ENCODE results near the gene SDK1.

DNA sequence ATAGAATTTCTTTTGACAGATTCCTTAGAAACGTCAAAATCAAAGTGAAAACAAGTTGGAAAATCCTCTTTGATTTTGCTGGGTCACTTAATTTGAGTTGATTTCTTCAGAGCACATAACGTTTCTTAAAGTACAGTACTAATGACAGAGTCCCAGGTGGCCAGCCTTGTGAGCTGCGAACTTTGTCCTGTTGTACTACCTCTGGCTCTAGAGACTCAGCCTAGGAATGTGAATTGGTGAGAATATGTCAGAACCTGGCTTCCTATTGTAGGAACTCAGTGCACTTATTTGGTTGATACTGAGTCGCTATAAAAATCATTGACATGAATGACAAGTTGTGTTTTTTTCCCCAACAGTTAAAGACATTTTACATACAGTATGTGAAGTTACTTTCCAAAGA, 20.2 kb downstream of the SDK1 start:
- TF ChIP-seq, protein P1, sequence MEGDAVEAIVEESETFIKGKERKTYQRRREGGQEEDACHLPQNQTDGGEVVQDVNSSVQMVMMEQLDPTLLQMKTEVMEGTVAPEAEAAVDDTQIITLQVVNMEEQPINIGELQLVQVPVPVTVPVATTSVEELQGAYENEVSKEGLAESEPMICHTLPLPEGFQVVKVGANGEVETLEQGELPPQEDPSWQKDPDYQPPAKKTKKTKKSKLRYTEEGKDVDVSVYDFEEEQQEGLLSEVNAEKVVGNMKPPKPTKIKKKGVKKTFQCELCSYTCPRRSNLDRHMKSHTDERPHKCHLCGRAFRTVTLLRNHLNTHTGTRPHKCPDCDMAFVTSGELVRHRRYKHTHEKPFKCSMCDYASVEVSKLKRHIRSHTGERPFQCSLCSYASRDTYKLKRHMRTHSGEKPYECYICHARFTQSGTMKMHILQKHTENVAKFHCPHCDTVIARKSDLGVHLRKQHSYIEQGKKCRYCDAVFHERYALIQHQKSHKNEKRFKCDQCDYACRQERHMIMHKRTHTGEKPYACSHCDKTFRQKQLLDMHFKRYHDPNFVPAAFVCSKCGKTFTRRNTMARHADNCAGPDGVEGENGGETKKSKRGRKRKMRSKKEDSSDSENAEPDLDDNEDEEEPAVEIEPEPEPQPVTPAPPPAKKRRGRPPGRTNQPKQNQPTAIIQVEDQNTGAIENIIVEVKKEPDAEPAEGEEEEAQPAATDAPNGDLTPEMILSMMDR (IDR thresholded peaks at IDR 0.05; ENCODE audit: low read depth, low read length, missing input control) = no peak
- TF ChIP-seq SP1 (IDR thresholded peaks at IDR 0.05) = no peak
- no peak for TF ChIP-seq TAF1 (conservative IDR thresholded peaks at IDR 0.05)
- no peak for TF ChIP-seq EGR1 (IDR thresholded peaks at IDR 0.05; ENCODE audit: low read depth in 2 of 2)
- TF ChIP-seq, protein P2, sequence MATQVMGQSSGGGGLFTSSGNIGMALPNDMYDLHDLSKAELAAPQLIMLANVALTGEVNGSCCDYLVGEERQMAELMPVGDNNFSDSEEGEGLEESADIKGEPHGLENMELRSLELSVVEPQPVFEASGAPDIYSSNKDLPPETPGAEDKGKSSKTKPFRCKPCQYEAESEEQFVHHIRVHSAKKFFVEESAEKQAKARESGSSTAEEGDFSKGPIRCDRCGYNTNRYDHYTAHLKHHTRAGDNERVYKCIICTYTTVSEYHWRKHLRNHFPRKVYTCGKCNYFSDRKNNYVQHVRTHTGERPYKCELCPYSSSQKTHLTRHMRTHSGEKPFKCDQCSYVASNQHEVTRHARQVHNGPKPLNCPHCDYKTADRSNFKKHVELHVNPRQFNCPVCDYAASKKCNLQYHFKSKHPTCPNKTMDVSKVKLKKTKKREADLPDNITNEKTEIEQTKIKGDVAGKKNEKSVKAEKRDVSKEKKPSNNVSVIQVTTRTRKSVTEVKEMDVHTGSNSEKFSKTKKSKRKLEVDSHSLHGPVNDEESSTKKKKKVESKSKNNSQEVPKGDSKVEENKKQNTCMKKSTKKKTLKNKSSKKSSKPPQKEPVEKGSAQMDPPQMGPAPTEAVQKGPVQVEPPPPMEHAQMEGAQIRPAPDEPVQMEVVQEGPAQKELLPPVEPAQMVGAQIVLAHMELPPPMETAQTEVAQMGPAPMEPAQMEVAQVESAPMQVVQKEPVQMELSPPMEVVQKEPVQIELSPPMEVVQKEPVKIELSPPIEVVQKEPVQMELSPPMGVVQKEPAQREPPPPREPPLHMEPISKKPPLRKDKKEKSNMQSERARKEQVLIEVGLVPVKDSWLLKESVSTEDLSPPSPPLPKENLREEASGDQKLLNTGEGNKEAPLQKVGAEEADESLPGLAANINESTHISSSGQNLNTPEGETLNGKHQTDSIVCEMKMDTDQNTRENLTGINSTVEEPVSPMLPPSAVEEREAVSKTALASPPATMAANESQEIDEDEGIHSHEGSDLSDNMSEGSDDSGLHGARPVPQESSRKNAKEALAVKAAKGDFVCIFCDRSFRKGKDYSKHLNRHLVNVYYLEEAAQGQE (IDR thresholded peaks at IDR 0.05) = no peak
- no peak for TF ChIP-seq RXRA (IDR thresholded peaks at IDR 0.05)
- no peak for TF ChIP-seq JUND (IDR thresholded peaks at IDR 0.05)
- no peak for TF ChIP-seq HNF4A (conservative IDR thresholded peaks at IDR 0.05)
- TF ChIP-seq YY1 (IDR thresholded peaks at IDR 0.05) = no peak
- no peak for TF ChIP-seq HNF4G (IDR thresholded peaks at IDR 0.05)
- no peak for TF ChIP-seq RAD21 (IDR thresholded peaks at IDR 0.05)
- no peak for TF ChIP-seq FOXA1 (IDR thresholded peaks at IDR 0.05)

Measured in liver (tissue), 3 donors.